Liver (tissue), 9 donors: ENCODE data around the gene MPP3. TPM values are rescaled to one million over a fixed set of nuclear protein-coding genes. Genes with fewer than 3 reads are reported as not detected.

Experiments
- DNase-seq: peaks from one replicate; pipeline ENCODE4 v3.0.0-alpha.2; 2017; ENCODE audit warnings: low spot score
- H3K27ac ChIP-seq, 2 donors: one replicate each; pipeline ENCODE4 v1.7.0; 2013; ENCODE audit warnings: inconsistent platforms in 2 of 2, low read length in 2 of 2, control low read depth in 1 of 2, low read depth in 1 of 2, mild to moderate bottlenecking in 1 of 2
- H3K27me3 ChIP-seq, 4 donors: one replicate each; pipeline versions ENCODE4 v1.6.1 to v1.7.0; 2013; ENCODE audit warnings: low read length in 3 of 4, inconsistent platforms in 1 of 4, mild to moderate bottlenecking in 1 of 4, moderate library complexity in 1 of 4; ENCODE audit not compliant: control insufficient read depth in 4 of 4, insufficient read depth in 4 of 4
- H3K36me3 ChIP-seq, 4 donors: one replicate each; pipeline versions ENCODE4 v1.6.1 to v1.7.0; 2013; ENCODE audit warnings: low read length in 3 of 4, mild to moderate bottlenecking in 3 of 4, low read depth in 1 of 4, moderate library complexity in 1 of 4; ENCODE audit not compliant: control insufficient read depth in 4 of 4, insufficient read depth in 3 of 4
- H3K4me1 ChIP-seq, 4 donors: one replicate each; pipeline versions ENCODE4 v1.6.1 to v1.7.0; 2013; ENCODE audit warnings: low read length in 3 of 4, mild to moderate bottlenecking in 3 of 4, moderate library complexity in 1 of 4; ENCODE audit not compliant: control insufficient read depth in 4 of 4, insufficient read depth in 4 of 4
- H3K4me3 ChIP-seq, 3 donors: one replicate each; pipeline versions ENCODE4 v1.6.1 to v1.7.0; 2013; ENCODE audit warnings: low read length in 3 of 3, control low read depth in 1 of 3, low read depth in 1 of 3, mild to moderate bottlenecking in 1 of 3
- H3K9ac ChIP-seq, 2 donors: one replicate each; pipeline ENCODE4 v1.7.0; 2013; ENCODE audit warnings: low read length in 2 of 2, mild to moderate bottlenecking in 2 of 2, moderate library complexity in 2 of 2, control low read depth in 1 of 2, low read depth in 1 of 2
- H3K9me3 ChIP-seq, 4 donors: one replicate each; pipeline versions ENCODE4 v1.6.1 to v1.7.0; 2013; ENCODE audit warnings: low read length in 3 of 4; ENCODE audit not compliant: control insufficient read depth in 4 of 4
- ATF3 ChIP-seq: IDR thresholded peaks from 2 replicates; pipeline ENCODE4 v1.6.1; 2016; ENCODE audit warnings: antibody characterized with exemption
- CTCF ChIP-seq: fragments of 150-350 bp; IDR thresholded peaks from 2 replicates; pipeline ENCODE4 v1.5.1; 2017; ENCODE audit warnings: improper control_type of control experiment, low read depth, low read length; ENCODE audit not compliant: missing input control
- EGR1 ChIP-seq, 2 donors: IDR thresholded peaks; 2 replicates each; pipeline ENCODE4 v1.6.1; 2016 to 2018; ENCODE audit warnings: antibody characterized with exemption in 2 of 2, low read depth in 2 of 2
- FOXA1 ChIP-seq: IDR thresholded peaks from 2 replicates; pipeline ENCODE4 v1.6.1; 2016; ENCODE audit warnings: antibody characterized with exemption
- FOXA2 ChIP-seq: IDR thresholded peaks from 2 replicates; pipeline ENCODE4 v1.6.1; 2016; ENCODE audit warnings: antibody characterized with exemption
- GABPA ChIP-seq, 2 donors: IDR thresholded peaks in 1 of 2; conservative IDR thresholded peaks in 1 of 2; 2 replicates each; pipeline ENCODE4 v1.6.1; 2016; ENCODE audit warnings: antibody characterized with exemption in 2 of 2, mild to moderate bottlenecking in 1 of 2, moderate library complexity in 1 of 2
- HNF4A ChIP-seq, 2 donors: conservative IDR thresholded peaks; 2 replicates each; pipeline ENCODE4 v1.6.1; 2016; ENCODE audit warnings: antibody characterized with exemption in 2 of 2, mild to moderate bottlenecking in 2 of 2
- HNF4G ChIP-seq: IDR thresholded peaks from 2 replicates; pipeline ENCODE4 v1.6.1; 2016; ENCODE audit warnings: antibody characterized with exemption
- JUND ChIP-seq, 2 donors: IDR thresholded peaks; 2 replicates each; pipeline ENCODE4 v1.6.1; 2016; ENCODE audit warnings: antibody characterized with exemption in 2 of 2
- MAX ChIP-seq: IDR thresholded peaks from 2 replicates; pipeline ENCODE4 v1.6.1; 2016; ENCODE audit warnings: antibody characterized with exemption
- NR2F2 ChIP-seq: IDR thresholded peaks from 2 replicates; pipeline ENCODE4 v1.6.1; 2016; ENCODE audit warnings: antibody characterized with exemption
- RAD21 ChIP-seq, 2 donors: IDR thresholded peaks; 2 replicates each; pipeline ENCODE4 v1.6.1; 2016; ENCODE audit warnings: antibody characterized with exemption in 2 of 2, mild to moderate bottlenecking in 2 of 2
- REST ChIP-seq: IDR thresholded peaks from 2 replicates; pipeline ENCODE4 v1.6.1; 2016; ENCODE audit warnings: antibody characterized with exemption, mild to moderate bottlenecking
- RXRA ChIP-seq, 2 donors: IDR thresholded peaks; 2 replicates each; pipeline ENCODE4 v1.6.1; 2017 to 2018; ENCODE audit warnings: antibody characterized with exemption in 2 of 2, mild to moderate bottlenecking in 1 of 2
- SP1 ChIP-seq: IDR thresholded peaks from 2 replicates; pipeline ENCODE4 v1.6.1; 2018; ENCODE audit warnings: antibody characterized with exemption, mild to moderate bottlenecking
- TAF1 ChIP-seq: conservative IDR thresholded peaks from 2 replicates; pipeline ENCODE4 v1.6.1; 2016; ENCODE audit warnings: antibody characterized with exemption, mild to moderate bottlenecking
- YY1 ChIP-seq: IDR thresholded peaks from 2 replicates; pipeline ENCODE4 v1.6.1; 2016; ENCODE audit warnings: antibody characterized with exemption, mild to moderate bottlenecking
- ZBTB33 ChIP-seq: IDR thresholded peaks from 2 replicates; pipeline ENCODE4 v1.6.1; 2016; ENCODE audit warnings: antibody characterized with exemption
- WGBS: extraction: QIAGEN DNeasy Blood & Tissue Kit; methylation state at CpG from one replicate; pipeline ENCODE4 v1.1.7; 2013; 5-methylcytosine and 5-hydroxymethylcytosine counted together
- polyA plus RNA-seq, 2 donors: library from polyadenylated mRNA; stranded (reverse) in 1 of 2; unstranded in 1 of 2; fragments of 200-250 nt in 1 of 2; fragments of >200 nt in 1 of 2; fragmentation: Nextera tagmentation in 1 of 2; extraction: Ambion mirVana in 1 of 2; gene quantifications; one replicate each; pipeline versions ENCODE4 v1.2.1 to v1.2.3, GENCODE V29; 2013 to 2015
- total RNA-seq, 2 donors: library from RNA; depleted of rRNA; stranded (reverse); fragments of >200 nt; gene quantifications; one replicate each; pipeline ENCODE4 v1.2.3, GENCODE V29; 2014
- donor health status: healthy.
- donor health status: healthy.
- donor health status: healthy.
- donor health status: healthy.
- donor health status: healthy.

The MPP3 gene
- total and polyA plus RNA-seq, 4 donors: 0.23 to 1.3 (median 0.72) TPM

- Histone ChIP-seq H3K27me3 (no peaks in the 10 kb centered on the region), H3K4me3 (no peak overlapping the region), H3K9me3 (no peaks in the 10 kb centered on the region), H3K36me3 (no peaks in the 10 kb centered on the region), H3K9ac (no peak overlapping the region), H3K27ac (no peak overlapping the region), H3K4me1 (peaks cover 0 to 6% (median 3%) of the 10 kb centered on the region in 4 donors)
- TF ChIP-seq RXRA (IDR thresholded peaks at IDR 0.05) (no peak), HNF4A (conservative IDR thresholded peaks at IDR 0.05) (no peak), YY1 (no peak), RAD21 (IDR thresholded peaks at IDR 0.05) (no peak), MAX (no peak), FOXA2 (no peak), JUND (IDR thresholded peaks at IDR 0.05) (no peak), ATF3 (no peak), REST (no peak), GABPA (IDR thresholded peaks at IDR 0.05 in 1 of 2, conservative IDR thresholded peaks at IDR 0.05 in 1 of 2) (no peak), SP1 (no peak), ZBTB33 (no peak), TAF1 (no peak), FOXA1 (no peak), EGR1 (IDR thresholded peaks at IDR 0.05; ENCODE audit: low read depth in 2 of 2) (no peak), HNF4G (no peak), NR2F2 (no peak)
- no peak for DNase-seq
- 93% methylated on average over 8 of the region's 8 CpGs for WGBS
These were observed 16.2 kb upstream of the MPP3 start for GRCh38 chr17:43849116-43849515.

GRCh38 chr17:43848601-43849000 lies 15.7 kb upstream of the MPP3 start:
- Histone ChIP-seq H3K27ac (no peak overlapping the region), H3K36me3 (no peaks in the 10 kb centered on the region), H3K9me3 (no peaks in the 10 kb centered on the region), H3K4me1 (peaks cover 0 to 6% (median 3%) of the 10 kb centered on the region in 4 donors), H3K27me3 (no peaks in the 10 kb centered on the region), H3K9ac (no peak overlapping the region), H3K4me3 (no peak overlapping the region)
- TF ChIP-seq TAF1 (no peak), FOXA2 (no peak), CTCF (no peak), MAX (no peak), ATF3 (no peak), EGR1 (IDR thresholded peaks at IDR 0.05; ENCODE audit: low read depth in 2 of 2) (no peak), NR2F2 (no peak)
- DNase-seq: no peak
- WGBS: 86% methylated on average over 10 of the region's 10 CpGs
